PC-9 (cell line): ENCODE results near the gene MFAP1. TPM values are rescaled to one million over a fixed set of nuclear protein-coding genes. Genes with fewer than 3 reads are reported as not detected.

Experiments
- BruUV-seq: library from RNA; stranded (reverse); fragments of 400-500 nt; replicated peaks from 2 replicates; lab custom pipeline; 2021; lab: Mats Ljungman, UMichigan
- CTCF ChIA-PET: fragments of 300-600 bp; sonication (Branson Sonifier 250); formaldehyde crosslinking; loops from one replicate; lab custom pipeline; 2022; ENCODE audit warnings: antibody characterized with exemption; lab: Charles Lee
- POLR2A ChIA-PET: fragments of 300-600 bp; sonication (Branson Sonifier 250); formaldehyde crosslinking; loops from one replicate; lab custom pipeline; 2022; ENCODE audit warnings: antibody characterized with exemption; ENCODE audit not compliant: unreplicated experiment; lab: Charles Lee
- DNase-seq, 2 experiments: peaks; one replicate each; pipeline versions ENCODE4 v3.0.0 to v3.0.0-alpha.2; 2015 to 2022; ENCODE audit warnings: mixed read lengths in 1 of 2
- H2AFZ ChIP-seq: fragments of 200-600 bp; sonication (generic); 2 replicates; pipeline ENCODE4 v1.8.1; 2017; ENCODE audit warnings: antibody characterized with exemption
- H3F3A ChIP-seq: fragments of 200-600 bp; sonication (generic); 2 replicates; pipeline ENCODE4 v1.8.1; 2017; ENCODE audit warnings: antibody characterized with exemption, mild to moderate bottlenecking, low read depth; ENCODE audit not compliant: insufficient read depth
- H3K27ac ChIP-seq: fragments of 200-600 bp; sonication (generic); 2 replicates; pipeline ENCODE4 v1.6.1; 2016; ENCODE audit warnings: mixed run types
- H3K27me3 ChIP-seq: fragments of 200-600 bp; sonication (generic); 2 replicates; pipeline ENCODE4 v1.6.1; 2016; ENCODE audit warnings: low read depth, mixed run types; ENCODE audit not compliant: insufficient read depth
- H3K36me3 ChIP-seq: fragments of 200-600 bp; sonication (generic); 2 replicates; pipeline ENCODE4 v1.6.1; 2016; ENCODE audit warnings: low read depth, mixed run types
- H3K4me1 ChIP-seq: fragments of 200-600 bp; sonication (generic); replicated peaks from 2 replicates; pipeline ENCODE4 v1.6.1; 2016; ENCODE audit warnings: mixed run types; ENCODE audit not compliant: insufficient read depth
- H3K4me2 ChIP-seq: fragments of 200-600 bp; sonication (generic); 2 replicates; pipeline ENCODE4 v1.6.1; 2017; ENCODE audit warnings: mixed run types
- H3K4me3 ChIP-seq: fragments of 200-600 bp; sonication (generic); 2 replicates; pipeline ENCODE4 v1.6.1; 2016; ENCODE audit warnings: mixed run types
- H3K79me2 ChIP-seq: fragments of 200-600 bp; sonication (generic); 2 replicates; pipeline ENCODE4 v1.6.1; 2017; ENCODE audit warnings: low read depth, mixed run types
- H3K9me2 ChIP-seq: fragments of 200-600 bp; sonication (generic); 2 replicates; pipeline ENCODE4 v1.8.1; 2017; ENCODE audit warnings: mild to moderate bottlenecking; ENCODE audit not compliant: insufficient read depth
- H3K9me3 ChIP-seq: fragments of 200-600 bp; sonication (generic); 2 replicates; pipeline ENCODE4 v1.8.1; 2016; ENCODE audit warnings: low read depth; ENCODE audit not compliant: insufficient read depth
- H4K20me1 ChIP-seq: fragments of 200-600 bp; sonication (generic); 2 replicates; pipeline ENCODE4 v1.8.1; 2017; ENCODE audit not compliant: insufficient read depth
- EZH2 ChIP-seq: fragments of 200-600 bp; sonication (generic); IDR thresholded peaks from 2 replicates; pipeline ENCODE4 v1.8.0; 2017; ENCODE audit warnings: antibody characterized with exemption, low read depth
- intact Hi-C: fragments of 100-400 bp; cut with micrococcal nuclease; formaldehyde crosslinking; loops from one replicate; pipeline ENCODE4 v1.10.0; 2022; ENCODE audit not compliant: unreplicated experiment
- total RNA-seq: library from RNA; stranded (reverse); gene quantifications from 2 replicates; pipeline ENCODE4 v1.2.3, GENCODE V29; 2021
- TF ChIP-seq, protein P1 (sequence below): fragments of 200-600 bp; sonication (generic); conservative IDR thresholded peaks from 2 replicates; pipeline ENCODE4 v1.6.1; 2017; ENCODE audit warnings: mixed run types, antibody characterized with exemption, mild to moderate bottlenecking, moderate library complexity

The MFAP1 gene
- total RNA-seq, 1 experiment from 2014 or later, result 26.3 TPM

DNA sequence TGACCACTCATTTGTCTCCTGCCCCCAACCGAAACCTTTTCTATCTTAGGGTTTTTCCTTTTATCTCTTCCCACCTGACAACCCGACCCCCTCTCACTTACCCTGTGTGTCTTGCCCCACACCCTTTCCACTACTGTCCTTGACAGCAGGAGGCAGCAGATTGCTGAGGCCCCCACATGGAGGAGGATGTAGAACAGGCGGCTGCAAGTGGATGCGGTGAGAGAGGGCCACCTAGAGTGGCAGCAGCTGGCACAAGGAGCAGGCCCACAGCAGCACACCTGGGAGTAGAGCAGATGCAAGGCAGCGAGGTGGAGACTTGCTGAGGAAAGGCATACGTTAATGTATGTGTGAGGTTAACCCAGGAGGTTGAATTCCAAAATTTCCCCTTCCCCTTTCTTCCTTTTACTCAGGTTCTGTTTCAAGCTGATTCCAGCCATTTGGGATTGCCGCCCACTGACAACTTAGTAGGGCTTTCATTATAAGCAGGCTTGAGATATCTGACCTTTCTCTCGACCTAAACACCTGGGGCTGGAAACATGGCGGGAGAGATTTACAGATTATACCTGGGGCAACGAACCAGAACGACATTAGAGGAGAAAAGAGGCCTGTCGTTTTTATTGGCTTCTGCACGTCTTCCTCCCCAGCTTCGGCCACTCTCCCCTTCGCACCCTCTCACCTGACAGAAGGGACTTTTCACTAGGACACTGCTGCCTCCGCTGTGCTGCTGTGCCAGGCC, 25.1 kb downstream of the MFAP1 start:
- no peaks in the 10 kb centered on the region for H3K27me3 ChIP-seq
- H2AFZ ChIP-seq, result no peak overlapping the region
- peaks cover 14% of the 10 kb centered on the region for H3K4me1 ChIP-seq
- TF ChIP-seq, protein P1, sequence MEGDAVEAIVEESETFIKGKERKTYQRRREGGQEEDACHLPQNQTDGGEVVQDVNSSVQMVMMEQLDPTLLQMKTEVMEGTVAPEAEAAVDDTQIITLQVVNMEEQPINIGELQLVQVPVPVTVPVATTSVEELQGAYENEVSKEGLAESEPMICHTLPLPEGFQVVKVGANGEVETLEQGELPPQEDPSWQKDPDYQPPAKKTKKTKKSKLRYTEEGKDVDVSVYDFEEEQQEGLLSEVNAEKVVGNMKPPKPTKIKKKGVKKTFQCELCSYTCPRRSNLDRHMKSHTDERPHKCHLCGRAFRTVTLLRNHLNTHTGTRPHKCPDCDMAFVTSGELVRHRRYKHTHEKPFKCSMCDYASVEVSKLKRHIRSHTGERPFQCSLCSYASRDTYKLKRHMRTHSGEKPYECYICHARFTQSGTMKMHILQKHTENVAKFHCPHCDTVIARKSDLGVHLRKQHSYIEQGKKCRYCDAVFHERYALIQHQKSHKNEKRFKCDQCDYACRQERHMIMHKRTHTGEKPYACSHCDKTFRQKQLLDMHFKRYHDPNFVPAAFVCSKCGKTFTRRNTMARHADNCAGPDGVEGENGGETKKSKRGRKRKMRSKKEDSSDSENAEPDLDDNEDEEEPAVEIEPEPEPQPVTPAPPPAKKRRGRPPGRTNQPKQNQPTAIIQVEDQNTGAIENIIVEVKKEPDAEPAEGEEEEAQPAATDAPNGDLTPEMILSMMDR, result no peak
- no peak for TF ChIP-seq EZH2
- H3F3A ChIP-seq, result peaks cover 32% of the 10 kb centered on the region; the same call in 1 of the 2 replicates
- intact Hi-C loops, result no loop called here
- H3K9me2 ChIP-seq, result no peaks in the 10 kb centered on the region
- DNase-seq, result no peak
- no peaks in the 10 kb centered on the region for H4K20me1 ChIP-seq
- H3K4me2 ChIP-seq, result no peak overlapping the region
- no peaks in the 10 kb centered on the region for H3K9me3 ChIP-seq
- H3K36me3 ChIP-seq, result peaks cover 10% of the 10 kb centered on the region
- no TSS peak for BruUV-seq
- POLR2A ChIA-PET, result no interaction called here
- CTCF ChIA-PET, result no interaction called here
- no peak overlapping the region for H3K27ac ChIP-seq
- H3K4me3 ChIP-seq, result no peak overlapping the region
- H3K79me2 ChIP-seq, result peaks cover 28% of the 10 kb centered on the region

DNA sequence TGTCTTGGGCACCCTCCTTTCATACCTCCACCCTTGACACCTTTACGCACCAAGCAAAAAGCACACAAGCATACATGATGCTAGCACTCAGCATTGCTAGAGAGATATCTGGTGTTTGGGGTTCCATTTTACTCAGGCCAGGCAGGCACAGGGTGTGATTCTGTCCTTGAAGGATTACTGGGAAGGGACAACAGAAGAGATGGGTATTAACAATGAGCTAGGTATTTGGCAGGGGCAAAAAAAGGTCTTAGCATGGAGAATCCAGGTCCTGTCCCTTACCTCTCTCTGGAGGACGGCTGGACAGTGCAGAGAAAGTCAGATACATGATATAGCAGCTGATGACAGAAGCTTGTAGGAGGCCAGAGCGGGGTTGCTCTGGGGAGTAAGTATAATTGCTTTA, 27.9 kb downstream of the MFAP1 start:
- Histone ChIP-seq H3K27me3 (no peaks in the 10 kb centered on the region), H3K4me2 (no peak overlapping the region), H4K20me1 (no peaks in the 10 kb centered on the region), H3K4me1 (peaks cover 17% of the 10 kb centered on the region), H3K4me3 (no peak overlapping the region), H3K79me2 (peaks cover 43% of the 10 kb centered on the region), H3F3A (peaks cover 32% of the 10 kb centered on the region; the same call in 1 of the 2 replicates), H2AFZ (no peak overlapping the region), H3K36me3 (peaks cover 13% of the 10 kb centered on the region), H3K9me2 (no peaks in the 10 kb centered on the region), H3K27ac (no peak overlapping the region), H3K9me3 (no peaks in the 10 kb centered on the region)
- intact Hi-C loops, result no loop called here
- POLR2A ChIA-PET, result interaction anchor here (0.6 kb wide), 1 partner anchor 20 kb away, joined by 6 read pairs; the partner anchor contains the start of gene ELL3
- TF ChIP-seq, protein P1, result no peak
- no peak for TF ChIP-seq EZH2
- BruUV-seq, result no TSS peak
- CTCF ChIA-PET, result no interaction called here
- DNase-seq, result no peak

DNA sequence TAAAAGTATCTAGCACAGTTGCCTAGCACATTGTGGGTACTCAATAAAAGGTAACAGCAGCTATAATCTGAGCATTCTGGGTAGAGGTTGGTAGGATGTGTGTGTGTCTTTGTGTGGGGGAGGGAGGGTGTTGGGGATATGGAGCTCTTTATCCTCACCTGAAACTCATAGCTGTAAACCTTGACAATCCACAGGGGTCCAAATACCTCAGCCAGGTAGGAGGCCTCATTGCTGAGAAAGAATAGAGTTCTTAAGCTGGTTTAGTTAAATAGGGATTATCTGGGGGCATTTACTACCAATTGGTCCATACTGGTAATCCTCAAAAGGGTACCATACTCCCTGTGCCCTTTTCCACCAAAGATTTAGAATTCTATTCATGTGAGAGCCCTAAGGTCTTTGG, 28.5 kb downstream of the MFAP1 start:
- Histone ChIP-seq H4K20me1 (no peaks in the 10 kb centered on the region), H3K27ac (no peak overlapping the region), H3K36me3 (peaks cover 13% of the 10 kb centered on the region), H3K4me3 (no peak overlapping the region), H3K4me2 (no peak overlapping the region), H3K27me3 (no peaks in the 10 kb centered on the region), H3F3A (peaks cover 32% of the 10 kb centered on the region; the same call in 1 of the 2 replicates), H3K79me2 (peaks cover 37% of the 10 kb centered on the region), H3K9me2 (no peaks in the 10 kb centered on the region), H2AFZ (no peak overlapping the region), H3K9me3 (no peaks in the 10 kb centered on the region), H3K4me1 (peaks cover 13% of the 10 kb centered on the region)
- CTCF ChIA-PET, result no interaction called here
- BruUV-seq, result no TSS peak
- intact Hi-C loops, result no loop called here
- TF ChIP-seq EZH2, result no peak
- TF ChIP-seq, protein P1, result no peak
- no peak for DNase-seq
- POLR2A ChIA-PET, result no interaction called here
